ENCODE measurements around the gene NXPE3.

GRCh38 chr3:101838691-101839090, 59.7 kb downstream of the NXPE3 start:
- TF ChIP-seq ZC3H10 (CRISPR knock-in tag; IDR thresholded peaks at IDR 0.05) (no peak), TCF4 (CRISPR knock-in tag; IDR thresholded peaks at IDR 0.05; ENCODE audit: borderline replicate concordance) (no peak), TOX (CRISPR knock-in tag; IDR thresholded peaks at IDR 0.05; ENCODE audit: borderline replicate concordance) (no peak), ARNTL (CRISPR knock-in tag; IDR thresholded peaks at IDR 0.05; ENCODE audit: borderline replicate concordance, low read depth) (no peak), ZNF70 (CRISPR knock-in tag; IDR thresholded peaks at IDR 0.05) (no peak), GLIS3 (CRISPR knock-in tag; IDR thresholded peaks at IDR 0.05) (no peak), ZFP3 (CRISPR knock-in tag; IDR thresholded peaks at IDR 0.05) (no peak), CREB5 (CRISPR knock-in tag; IDR thresholded peaks at IDR 0.05; ENCODE audit: low read depth) (no peak), RARB (CRISPR knock-in tag; IDR thresholded peaks at IDR 0.05) (no peak), OSR1 (CRISPR knock-in tag; IDR thresholded peaks at IDR 0.05) (no peak), ESRRG (CRISPR knock-in tag; IDR thresholded peaks at IDR 0.05) (no peak), TSHZ2 (CRISPR knock-in tag; IDR thresholded peaks at IDR 0.05) (no peak)

Data from SK-N-SH treated with all-trans-retinoic acid at 6 μM for 48 hours (cell line).